Measurements from ENCODE around the gene CTU2.

- TF ChIP-seq CTCF (IDR thresholded peaks at IDR 0.05; ENCODE audit: poor library complexity, severe bottlenecking) (peak; percentile 19), MXI1 (conservative IDR thresholded peaks at IDR 0.05; ENCODE audit: poor library complexity, severe bottlenecking) (no peak), POLR2AphosphoS5 (IDR thresholded peaks at IDR 0.05) (no peak), RAD21 (conservative IDR thresholded peaks at IDR 0.05) (no peak), EP300 (conservative IDR thresholded peaks at IDR 0.05; ENCODE audit: poor library complexity, severe bottlenecking) (no peak)
- TF ChIP-seq, protein P1, sequence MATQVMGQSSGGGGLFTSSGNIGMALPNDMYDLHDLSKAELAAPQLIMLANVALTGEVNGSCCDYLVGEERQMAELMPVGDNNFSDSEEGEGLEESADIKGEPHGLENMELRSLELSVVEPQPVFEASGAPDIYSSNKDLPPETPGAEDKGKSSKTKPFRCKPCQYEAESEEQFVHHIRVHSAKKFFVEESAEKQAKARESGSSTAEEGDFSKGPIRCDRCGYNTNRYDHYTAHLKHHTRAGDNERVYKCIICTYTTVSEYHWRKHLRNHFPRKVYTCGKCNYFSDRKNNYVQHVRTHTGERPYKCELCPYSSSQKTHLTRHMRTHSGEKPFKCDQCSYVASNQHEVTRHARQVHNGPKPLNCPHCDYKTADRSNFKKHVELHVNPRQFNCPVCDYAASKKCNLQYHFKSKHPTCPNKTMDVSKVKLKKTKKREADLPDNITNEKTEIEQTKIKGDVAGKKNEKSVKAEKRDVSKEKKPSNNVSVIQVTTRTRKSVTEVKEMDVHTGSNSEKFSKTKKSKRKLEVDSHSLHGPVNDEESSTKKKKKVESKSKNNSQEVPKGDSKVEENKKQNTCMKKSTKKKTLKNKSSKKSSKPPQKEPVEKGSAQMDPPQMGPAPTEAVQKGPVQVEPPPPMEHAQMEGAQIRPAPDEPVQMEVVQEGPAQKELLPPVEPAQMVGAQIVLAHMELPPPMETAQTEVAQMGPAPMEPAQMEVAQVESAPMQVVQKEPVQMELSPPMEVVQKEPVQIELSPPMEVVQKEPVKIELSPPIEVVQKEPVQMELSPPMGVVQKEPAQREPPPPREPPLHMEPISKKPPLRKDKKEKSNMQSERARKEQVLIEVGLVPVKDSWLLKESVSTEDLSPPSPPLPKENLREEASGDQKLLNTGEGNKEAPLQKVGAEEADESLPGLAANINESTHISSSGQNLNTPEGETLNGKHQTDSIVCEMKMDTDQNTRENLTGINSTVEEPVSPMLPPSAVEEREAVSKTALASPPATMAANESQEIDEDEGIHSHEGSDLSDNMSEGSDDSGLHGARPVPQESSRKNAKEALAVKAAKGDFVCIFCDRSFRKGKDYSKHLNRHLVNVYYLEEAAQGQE (IDR thresholded peaks at IDR 0.05; ENCODE audit: borderline replicate concordance), result no peak
Measured at GRCh38 chr16:88681084-88681680, 25.1 kb upstream of the CTU2 start.

Measured in neural cell (in vitro differentiated cells).